Umbilical cord (tissue), 2 donors: Measurements from ENCODE around the gene PCSK2. TPM values are rescaled to one million over a fixed set of nuclear protein-coding genes. Genes with fewer than 3 reads are reported as not detected.

Experiments used
- DNase-seq: peaks from one replicate; pipeline ENCODE4 v3.0.0-alpha.2; 2015; ENCODE audit warnings: low spot score
- total RNA-seq: library from RNA; depleted of rRNA; stranded (reverse); fragments of >200 nt; gene quantifications from one replicate; pipeline ENCODE4 v1.2.3, GENCODE V29; 2014; ENCODE audit warnings: low replicate concordance; ENCODE audit not compliant: insufficient read depth

Gene PCSK2
- total RNA-seq, 1 donor from 2014 or later: 1.2 TPM

DNA sequence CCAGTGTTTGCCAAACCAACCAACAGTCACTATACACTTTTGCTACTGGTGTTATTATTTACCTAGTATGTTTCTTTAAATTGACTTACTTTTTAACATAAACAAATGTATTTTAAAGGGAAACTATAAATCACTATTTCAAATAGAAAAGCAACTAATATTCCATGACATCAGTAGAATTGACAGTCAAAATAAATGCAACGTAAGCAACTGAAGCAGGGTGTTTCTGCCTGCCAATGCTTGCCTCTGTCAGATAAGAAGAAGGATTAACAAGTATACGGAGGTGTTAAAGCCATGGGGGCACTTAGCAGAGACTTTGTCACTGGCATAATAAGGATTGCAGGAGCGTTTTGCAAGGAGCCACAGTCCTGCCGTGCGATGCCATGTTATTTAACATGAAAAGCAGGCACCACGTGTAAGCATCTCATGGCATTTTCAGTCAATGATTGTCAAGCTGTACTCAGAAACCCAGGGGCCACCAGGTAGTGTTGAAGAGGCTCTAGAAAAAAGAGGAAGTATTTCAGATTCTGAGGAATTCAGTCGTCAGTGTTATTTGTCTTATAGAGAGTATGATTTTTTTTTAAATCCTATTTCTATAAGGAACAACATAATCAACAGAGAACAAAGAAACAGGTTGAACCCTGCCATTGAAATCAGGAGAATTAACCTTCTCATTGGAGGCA is 172.6 kb downstream of the PCSK2 start:
- no peak for DNase-seq

DNA sequence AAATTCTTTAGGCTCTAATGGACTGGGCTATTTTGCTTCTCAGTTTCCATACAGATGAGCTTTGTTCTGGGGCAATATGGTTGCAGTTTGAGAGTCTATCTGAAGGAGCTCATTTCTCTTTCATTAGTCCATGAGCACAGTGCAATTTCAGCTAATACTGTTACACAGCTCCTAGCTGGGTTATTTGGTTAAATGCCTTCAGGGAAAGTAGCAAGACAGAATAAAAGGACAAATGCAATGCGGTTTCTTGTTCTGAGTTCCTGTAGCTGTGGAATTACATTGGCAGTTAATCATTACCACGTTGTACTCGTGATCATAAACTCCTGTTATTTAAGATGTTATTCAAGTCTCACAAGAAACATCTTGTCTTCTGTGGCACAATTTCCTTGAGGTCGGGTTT is 176.6 kb downstream of the PCSK2 start:
- no peak for DNase-seq

DNA sequence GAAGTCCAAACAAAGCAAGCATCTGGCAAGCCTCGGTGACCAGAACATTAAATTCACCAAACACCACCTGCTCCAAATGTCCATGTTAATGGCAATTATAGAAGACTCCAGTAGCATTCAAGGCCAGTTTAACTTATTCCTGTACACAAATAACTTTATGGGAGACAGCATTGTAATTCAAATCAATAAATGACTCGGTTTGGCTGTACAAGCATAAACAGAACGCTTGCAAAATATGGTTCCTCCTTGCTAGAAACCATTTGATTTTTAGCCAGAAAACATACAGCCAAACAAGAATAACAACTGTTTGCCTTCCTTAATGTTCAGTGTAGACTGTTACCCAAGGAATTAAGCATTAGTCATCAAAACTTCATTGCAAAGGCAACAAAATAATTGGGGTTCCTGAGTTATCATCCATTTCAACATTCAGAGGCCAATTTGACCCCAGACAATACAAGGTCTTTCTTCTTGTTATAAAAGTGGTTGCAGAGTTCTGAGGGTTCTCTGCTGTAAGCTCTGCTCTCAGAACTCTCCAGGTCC is 179.3 kb downstream of the PCSK2 start:
- DNase-seq: no peak

DNA sequence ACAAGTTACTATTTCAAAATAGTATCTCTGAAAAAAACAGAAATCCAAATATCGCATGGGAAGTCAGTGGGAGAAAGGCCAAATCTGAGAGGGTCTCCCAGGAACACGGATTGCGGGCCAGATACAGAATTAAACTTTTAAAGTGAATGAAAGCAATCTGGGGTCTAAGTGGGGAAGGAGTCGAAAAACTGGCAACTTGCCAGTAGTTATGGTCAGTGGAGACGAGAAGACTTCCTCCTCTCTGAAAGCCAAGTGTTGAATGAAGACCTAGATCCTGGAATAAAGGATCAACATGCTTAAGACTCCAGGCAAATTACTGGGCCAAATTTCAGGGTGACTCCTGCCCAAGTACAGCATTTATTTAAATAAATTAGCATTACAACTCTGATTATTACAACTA is 180.7 kb downstream of the PCSK2 start:
- no peak for DNase-seq

DNA sequence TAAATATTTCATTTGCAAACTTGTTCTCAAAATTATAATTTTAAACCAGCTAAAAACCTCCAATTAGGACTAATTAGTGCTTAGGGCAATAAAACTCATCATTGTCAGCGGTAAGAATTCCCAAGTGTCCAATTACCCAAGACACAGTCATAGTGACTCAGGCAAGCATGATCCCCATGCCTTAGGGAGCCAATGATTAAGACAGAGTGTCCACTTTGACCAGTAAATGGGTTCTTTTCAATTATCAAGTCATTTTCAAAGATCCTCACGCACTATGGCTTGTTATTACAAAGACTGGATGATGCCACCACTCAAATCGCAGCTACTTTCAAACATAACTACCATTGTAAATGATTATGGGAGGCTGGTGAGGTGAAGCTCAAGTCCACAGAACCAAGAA is 190.4 kb downstream of the PCSK2 start:
- DNase-seq: no peak

DNA sequence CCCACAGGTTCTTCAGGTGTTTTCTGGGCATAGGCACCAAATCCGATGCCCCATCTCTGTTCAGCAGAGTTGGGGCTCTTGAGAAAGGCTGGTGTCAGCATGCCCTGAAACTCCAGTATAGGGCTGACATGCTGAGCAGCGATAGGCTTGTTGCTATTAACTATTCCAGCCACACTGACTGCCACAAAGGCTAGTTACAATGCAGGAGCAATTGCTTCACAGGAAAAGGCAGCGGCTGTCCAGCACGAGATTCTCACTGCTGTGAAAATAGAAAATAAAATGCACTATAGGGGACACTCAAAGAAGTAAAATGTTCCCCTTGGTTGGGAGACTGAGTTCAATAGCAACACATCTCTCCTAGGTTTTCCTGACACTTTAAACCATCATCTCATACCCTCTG is 191.9 kb downstream of the PCSK2 start:
- DNase-seq: no peak

DNA sequence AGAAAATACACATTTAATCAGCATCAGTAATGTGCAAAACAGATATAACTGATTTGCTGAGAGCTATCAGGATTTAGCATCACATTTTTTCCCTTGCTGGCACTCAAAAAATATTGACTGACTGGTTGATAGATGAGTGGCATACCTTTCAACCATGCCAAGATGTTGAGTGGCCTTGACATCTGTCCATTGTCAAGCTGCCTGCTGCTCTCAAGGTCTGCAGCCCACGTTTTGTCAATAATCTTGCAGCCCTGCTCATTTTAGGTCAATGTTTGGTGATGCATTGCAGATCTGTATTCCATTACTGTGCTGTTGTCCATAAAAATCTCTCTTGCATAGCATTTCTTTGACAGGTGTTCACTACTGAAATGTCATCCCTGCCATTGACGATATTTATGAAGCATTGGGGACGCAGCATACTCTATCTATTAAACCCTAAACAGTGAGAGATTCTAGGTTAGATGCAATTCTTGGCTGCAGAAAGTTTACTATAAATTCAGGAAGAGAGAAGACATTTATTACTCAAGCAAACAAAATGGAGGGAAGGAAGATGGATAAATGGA is 192.7 kb downstream of the PCSK2 start:
- DNase-seq: no peak

DNA sequence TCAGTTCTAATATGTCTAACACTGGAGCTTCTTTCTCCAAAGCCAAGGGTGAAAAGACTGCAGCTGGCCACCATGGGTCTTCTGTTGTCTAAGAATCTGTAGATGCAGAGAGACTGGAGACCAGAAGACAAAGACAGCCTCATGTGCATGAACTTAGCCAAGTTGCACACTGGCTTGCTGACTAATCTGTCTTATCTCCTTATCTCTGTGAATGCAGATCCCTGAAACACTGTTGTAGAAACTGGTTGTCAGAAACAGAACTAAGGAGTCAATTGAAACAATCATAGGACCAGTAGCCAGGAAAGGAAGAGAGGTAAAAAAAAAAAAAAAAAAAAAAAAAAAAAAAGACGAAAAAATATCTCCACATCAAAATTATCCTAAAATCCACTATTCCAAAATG is 194.7 kb downstream of the PCSK2 start:
- DNase-seq: no peak

DNA sequence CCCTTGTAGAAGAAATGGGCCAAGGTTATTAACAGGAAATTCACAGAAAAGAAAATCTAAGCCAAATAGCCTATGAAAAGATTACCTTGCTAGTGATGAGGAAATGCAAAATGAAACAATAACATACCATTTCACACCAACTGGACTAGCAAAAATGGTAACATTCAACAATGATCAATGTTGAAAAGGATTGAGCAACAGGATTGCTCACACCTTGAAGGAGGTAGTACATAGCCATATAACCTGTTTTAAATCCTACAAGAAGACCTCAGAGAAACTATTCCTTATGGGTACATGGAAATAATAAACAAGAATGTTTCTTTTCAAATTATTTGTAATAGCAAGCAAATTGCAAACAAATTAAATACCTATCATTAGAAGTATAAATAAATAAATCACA is 196.9 kb downstream of the PCSK2 start:
- no peak for DNase-seq

DNA sequence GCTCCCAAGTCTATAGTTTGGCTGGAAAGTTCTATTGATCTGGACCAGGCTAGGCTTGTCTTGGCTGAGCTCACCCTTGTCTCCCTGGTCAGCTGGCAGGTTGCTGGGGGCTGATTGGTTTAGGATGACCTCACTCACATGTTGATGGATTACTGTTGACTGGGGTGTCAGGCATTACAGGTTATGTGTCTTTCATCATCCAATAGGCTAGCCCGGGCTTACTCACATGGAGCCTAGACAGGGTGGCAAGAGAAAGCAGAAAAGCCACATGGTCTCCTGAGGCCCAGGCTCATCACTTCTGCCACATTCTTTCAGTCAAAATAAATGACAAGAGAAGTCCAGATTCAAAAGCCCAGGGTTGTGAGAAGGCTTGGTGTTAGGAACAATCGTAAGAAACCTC is 200.8 kb downstream of the PCSK2 start:
- no peak for DNase-seq

DNA sequence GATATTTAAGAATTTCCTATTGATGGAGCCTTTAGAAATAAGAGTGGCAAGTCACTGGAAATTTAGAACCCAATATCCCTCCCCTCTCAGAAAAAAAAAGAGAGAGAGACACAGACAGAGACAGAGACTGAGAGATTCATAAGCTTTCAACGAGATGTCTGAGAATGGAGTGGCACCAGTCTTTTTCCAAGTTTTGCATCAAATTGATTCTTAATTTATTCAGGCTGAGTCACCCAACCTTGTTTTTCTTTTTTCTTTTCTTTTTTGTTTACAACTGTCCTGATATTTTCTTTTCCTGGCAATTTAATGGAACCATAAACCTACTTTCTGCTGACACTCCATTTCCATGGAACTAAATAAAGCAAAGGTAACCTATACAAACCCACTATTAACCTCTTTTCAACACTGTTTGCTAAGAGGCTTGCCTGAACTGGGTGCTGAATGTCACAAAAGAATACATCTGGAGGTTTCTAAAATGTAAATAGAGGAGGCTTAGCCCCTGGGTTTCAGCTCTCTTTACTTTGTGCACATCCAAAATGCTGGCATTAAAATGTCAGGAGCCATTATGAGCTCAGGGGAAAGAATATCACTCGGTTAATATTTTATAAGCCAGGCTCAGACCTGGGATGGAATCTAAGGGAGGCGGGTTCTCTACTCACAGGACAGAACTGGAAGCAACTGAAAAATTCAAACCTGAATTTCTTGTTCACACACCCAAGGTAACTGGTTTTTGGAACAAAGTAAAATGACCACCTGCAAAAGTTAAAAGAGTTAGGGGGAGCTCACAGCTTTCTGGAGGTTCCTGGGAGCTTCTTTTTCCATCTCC is 203.5 kb downstream of the PCSK2 start:
- no peak for DNase-seq

DNA sequence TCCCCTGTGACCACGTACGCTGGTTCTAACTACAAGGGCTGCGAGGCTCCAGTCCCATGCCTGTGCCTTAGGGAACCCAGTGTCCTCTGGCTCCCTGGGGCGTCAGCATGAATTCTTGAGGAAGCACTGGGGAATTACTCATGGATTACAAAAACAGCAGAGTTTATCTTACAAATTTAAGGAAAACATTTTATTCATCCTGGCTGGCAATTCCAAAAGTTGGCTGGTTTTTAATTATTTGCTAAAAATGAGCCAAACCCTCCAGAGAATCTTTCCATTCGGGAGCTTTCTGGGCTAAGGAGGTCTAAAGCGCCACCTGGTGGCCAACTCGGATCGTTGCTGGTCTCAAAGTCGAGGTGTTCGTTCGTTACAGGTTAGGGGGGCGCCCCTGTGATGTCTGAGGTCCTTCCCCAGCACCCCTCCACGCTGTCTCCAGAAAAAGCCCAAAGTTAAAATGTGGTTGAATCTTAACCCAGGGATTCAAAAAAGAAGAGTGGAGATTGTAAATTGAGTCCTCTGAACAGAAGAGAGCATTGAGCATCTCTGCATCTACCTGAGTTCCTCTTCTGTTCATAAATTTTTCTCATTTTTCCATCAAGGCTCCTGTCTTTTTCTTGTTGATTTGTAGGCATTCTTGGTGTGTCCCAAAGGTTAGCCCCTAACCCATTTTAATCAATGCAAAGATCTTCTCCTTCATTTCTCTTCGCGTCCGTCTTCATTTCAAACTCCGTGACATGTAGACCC is 205.0 kb downstream of the PCSK2 start:
- peak; percentile 52 for DNase-seq

DNA sequence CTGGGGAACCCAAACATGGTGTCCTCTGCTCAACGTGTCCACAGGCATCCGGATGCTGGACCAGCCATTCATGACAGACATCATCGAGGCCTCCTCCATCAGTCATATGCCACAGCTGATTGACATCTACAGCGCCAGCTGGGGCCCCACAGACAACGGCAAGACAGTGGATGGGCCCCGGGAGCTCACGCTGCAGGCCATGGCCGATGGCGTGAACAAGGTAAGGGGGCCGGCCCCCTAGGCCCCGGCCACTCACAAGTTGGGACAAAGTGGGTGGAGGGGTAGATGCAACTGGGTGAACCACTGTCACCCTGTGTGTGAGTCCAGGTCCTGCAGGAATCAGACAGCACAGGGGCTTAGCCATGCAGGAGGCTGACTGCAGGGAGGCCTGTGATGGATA is 209.8 kb downstream of the PCSK2 start:
- no peak for DNase-seq

DNA sequence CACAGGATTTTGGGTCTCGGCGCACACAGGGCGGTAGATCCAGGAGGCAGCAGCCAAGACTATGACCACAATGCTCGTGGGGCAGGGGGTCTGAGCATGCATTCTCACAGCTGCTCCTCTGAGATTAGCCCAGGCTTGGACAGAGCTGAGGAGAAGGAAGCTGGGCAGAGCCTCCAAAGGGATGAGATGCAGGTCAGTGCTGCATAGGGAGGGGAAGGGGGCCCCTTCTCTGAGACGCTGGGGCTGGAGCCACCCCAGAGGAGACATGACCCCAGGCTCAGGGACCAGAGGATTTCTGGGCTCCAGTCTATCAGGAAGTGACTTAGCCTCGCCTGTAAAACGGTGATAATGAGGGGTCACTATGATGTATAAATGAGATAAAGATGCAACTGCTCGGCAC is 210.4 kb downstream of the PCSK2 start:
- DNase-seq: no peak

DNA sequence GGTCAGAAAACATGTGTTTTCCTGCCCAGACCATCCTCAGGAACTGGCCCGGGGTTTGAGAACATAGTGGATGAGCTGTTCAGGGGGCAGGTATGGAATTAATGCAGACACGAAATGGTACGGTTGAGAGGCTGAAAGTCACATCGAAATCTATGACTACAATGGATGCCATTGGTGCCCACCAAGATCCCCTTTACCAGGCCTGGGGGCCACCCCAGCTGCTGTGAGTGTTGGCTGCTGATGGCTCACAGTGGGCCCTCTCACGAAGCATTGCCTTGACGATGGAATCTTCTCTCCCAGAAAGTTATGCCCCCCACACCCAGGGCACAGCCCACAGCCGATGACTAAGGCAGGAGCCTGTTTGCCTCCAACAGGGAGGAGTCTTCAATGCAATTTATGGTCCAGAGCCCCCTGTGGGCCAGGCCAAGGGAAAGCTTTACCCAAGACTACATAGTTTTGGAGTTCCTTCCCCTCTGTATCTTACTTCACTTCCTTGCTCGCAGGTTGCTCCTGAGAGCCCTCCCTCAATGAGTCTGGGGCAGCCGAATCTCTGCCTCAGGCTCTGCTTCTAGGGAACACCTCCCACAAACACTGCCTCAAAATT is 211.7 kb downstream of the PCSK2 start:
- DNase-seq: no peak

DNA sequence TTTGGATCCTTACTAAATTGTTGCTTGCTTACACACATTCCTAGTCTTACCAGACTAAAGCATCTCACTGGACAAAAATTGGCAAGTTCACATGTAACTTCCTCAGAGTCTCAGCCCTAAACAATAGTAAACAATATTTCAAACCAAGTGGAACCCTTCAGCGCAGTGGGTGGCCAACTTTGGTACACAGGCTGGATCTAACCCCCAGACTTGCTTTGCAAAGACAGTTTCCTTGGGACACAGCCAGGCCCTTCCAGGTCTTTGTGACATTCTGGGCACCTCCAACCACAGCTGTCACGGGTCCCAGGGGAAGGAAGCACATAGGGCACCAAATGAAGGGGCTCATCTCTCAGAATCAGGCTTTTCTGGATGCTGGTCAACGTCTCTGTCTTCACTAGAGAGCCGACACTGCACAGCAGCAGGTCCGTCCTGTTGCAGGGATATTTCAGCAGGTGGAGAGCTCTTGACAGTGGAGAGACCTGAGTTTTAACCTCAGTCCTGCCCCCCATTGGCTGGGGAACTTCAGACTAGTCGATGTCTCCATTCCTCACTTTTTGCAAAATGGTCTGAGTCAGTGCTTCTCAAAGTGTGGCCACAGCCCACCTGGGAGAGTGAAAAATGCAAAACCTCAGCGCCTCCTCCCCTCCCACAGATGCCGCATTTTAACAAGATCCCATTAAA is 212.9 kb downstream of the PCSK2 start:
- no peak for DNase-seq

DNA sequence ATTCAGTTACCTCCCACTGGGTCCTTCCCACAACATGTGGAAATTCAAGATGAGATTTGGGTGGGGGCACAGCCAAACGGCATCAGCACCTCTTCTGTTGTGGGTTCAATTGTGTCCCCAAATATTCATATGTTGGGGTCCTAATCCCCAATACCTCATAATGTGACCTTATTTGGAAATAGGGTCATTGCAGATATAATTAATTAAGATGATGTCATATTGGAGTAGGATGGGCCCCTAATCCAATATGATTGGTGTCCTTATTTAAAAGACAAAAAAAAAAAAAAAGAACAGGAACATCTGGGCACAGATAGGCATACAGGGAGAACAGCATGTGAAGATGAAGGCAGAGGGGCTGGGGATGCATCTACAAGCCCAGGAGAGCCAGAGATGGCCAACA is 214.9 kb downstream of the PCSK2 start:
- DNase-seq: no peak

DNA sequence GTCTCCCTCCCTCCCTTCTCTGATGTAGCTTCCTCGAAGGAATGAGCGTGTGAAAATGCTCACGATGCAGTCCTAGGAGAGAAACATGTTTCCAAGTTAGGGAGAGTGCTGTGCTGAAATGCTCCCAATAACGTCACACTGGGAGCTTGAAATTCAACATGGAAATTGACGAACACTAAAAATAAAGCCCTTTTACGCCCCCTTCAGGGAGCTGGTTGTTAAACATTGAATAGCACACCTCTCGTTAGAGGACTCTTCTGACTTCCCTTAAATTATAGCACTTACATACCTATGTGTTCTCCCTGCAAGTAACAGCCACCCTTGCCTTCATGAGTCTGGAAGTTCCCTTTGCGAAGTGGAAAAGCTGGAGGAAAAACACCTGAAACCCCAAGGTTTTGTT is 215.7 kb downstream of the PCSK2 start:
- no peak for DNase-seq

DNA sequence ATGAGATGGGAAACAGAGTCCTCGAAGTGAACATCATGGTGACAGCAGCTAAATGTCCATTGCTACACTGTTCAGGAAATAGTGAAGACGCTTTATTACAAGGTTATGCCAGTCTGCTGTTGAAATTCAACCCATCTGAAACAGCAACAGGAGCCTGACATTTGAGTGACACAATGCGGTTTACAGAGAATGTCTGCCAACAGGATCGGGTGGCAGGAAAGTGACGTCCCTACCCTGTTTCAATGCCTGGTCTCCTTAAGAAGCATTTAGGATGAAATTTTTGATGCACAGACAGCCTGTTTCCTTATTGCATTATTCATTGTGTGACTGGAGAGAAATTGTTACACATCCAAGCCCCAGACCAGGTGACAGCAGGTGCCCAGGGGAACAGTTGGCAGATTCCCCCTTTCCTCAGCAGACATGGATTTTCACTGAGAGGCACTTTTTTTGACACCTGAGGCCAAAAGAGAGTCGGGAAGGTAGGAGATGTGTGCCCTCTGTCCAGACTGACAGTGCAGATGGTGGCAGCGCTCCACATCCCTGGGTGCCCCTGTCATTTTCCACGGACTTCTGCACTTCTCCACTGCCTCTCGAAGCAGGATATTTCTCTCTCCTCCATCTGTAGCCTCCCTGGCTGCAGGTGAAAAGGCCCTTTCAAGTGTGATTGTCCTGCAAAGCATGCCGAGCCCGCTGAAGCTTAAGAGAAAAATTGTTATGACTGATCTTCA is 216.5 kb downstream of the PCSK2 start:
- DNase-seq: no peak

DNA sequence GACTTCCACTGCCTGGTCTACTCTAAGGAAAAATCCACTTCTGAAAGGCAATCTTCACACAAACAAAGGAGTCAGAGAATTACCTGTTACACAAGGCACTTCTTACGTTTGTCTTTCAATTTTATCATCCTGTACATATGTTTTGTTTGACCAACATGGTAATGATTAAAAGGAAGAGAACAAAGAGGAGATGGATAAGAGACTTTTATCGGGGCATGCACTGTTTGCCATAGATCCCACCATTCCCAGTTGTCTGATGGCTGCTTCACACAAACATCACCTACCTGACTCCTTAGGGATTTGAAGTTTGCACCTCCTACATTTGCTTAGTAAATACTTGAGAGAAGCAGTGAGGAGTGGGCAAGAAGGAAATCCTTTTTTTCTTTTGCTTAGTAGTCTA is 217.3 kb downstream of the PCSK2 start:
- DNase-seq: no peak
